Measurements from ENCODE around the gene HLA-DQA1.

GRCh38 chr6:32645047-32645703, 8.0 kb downstream of the HLA-DQA1 start:
- TF ChIP-seq NR2F1 (conservative IDR thresholded peaks at IDR 0.05) (no peak), RBBP5 (conservative IDR thresholded peaks at IDR 0.05) (no peak), EZH2 (IDR thresholded peaks at IDR 0.05; ENCODE audit: borderline replicate concordance, control insufficient read depth, low read depth, low read length) (no peak), NFXL1 (IDR thresholded peaks at IDR 0.05; ENCODE audit: borderline replicate concordance) (no peak), CTCF (IDR thresholded peaks at IDR 0.05 in 2 of 3, conservative IDR thresholded peaks at IDR 0.05 in 1 of 3; ENCODE audit: control insufficient read depth in 2 of 3, extremely low read depth in 1 of 3, insufficient read depth in 1 of 3, low read depth in 3 of 3, low read length in 3 of 3) (no peak), SMAD1 (IDR thresholded peaks at IDR 0.05; ENCODE audit: low read depth, partially characterized antibody) (no peak), SMC3 (IDR thresholded peaks at IDR 0.05; ENCODE audit: borderline replicate concordance, low read length) (no peak), BCL11A (IDR thresholded peaks at IDR 0.05; ENCODE audit: low read depth, low read length) (no peak), ZNF274 (IDR thresholded peaks at IDR 0.05; ENCODE audit: insufficient read depth, insufficient read length) (no peak), JUND (IDR thresholded peaks at IDR 0.05; ENCODE audit: low read depth, low read length) (no peak), RB1 (IDR thresholded peaks at IDR 0.05; ENCODE audit: borderline replicate concordance) (no peak)
